Subcutaneous abdominal adipose tissue (tissue), 5 donors: Measurements from ENCODE around the gene NOMO2.
"Not testable (repeated sequence)": the region's sequence is repeated elsewhere in the genome, so short reads cannot be mapped to it uniquely, and the experiment has no call there.

Experiments used
- H3K27ac ChIP-seq: one replicate; pipeline ENCODE4 v1.7.0; 2013; ENCODE audit warnings: low read depth, mild to moderate bottlenecking, inconsistent platforms, low read length, moderate library complexity
- H3K27me3 ChIP-seq, 5 donors: one replicate each; pipeline ENCODE4 v1.7.0; 2013; ENCODE audit warnings: low read length in 5 of 5, inconsistent platforms in 1 of 5; ENCODE audit not compliant: control insufficient read depth in 5 of 5, insufficient read depth in 4 of 5
- H3K36me3 ChIP-seq, 5 donors: one replicate each; pipeline ENCODE4 v1.7.0; 2013; ENCODE audit warnings: low read length in 5 of 5; ENCODE audit not compliant: control insufficient read depth in 5 of 5, insufficient read depth in 5 of 5
- H3K4me1 ChIP-seq, 5 donors: one replicate each; pipeline ENCODE4 v1.7.0; 2013; ENCODE audit warnings: low read length in 5 of 5, mild to moderate bottlenecking in 3 of 5, moderate library complexity in 1 of 5; ENCODE audit not compliant: control insufficient read depth in 5 of 5, insufficient read depth in 5 of 5
- H3K4me3 ChIP-seq, 5 donors: one replicate each; pipeline ENCODE4 v1.7.0; 2013; ENCODE audit warnings: low read length in 5 of 5, low read depth in 1 of 5
- H3K9ac ChIP-seq, 5 donors: one replicate each; pipeline ENCODE4 v1.7.0; 2013; ENCODE audit warnings: low read length in 5 of 5, mild to moderate bottlenecking in 4 of 5, moderate library complexity in 3 of 5
- H3K9me3 ChIP-seq, 5 donors: one replicate each; pipeline ENCODE4 v1.7.0; 2013; ENCODE audit warnings: low read length in 5 of 5; ENCODE audit not compliant: control insufficient read depth in 5 of 5
- donor health status: healthy.
- donor health status: healthy.
- donor health status: healthy.
- donor health status: healthy.
- donor health status: healthy.

NOMO2 gene

GRCh38 chr16:18575945-18576344 lies 14.0 kb upstream of the NOMO2 start:
- H3K27me3 ChIP-seq, H3K36me3 ChIP-seq, H3K27ac ChIP-seq, H3K4me3 ChIP-seq, H3K4me1 ChIP-seq, H3K9ac ChIP-seq, H3K9me3 ChIP-seq: not testable (repeated sequence)

GRCh38 chr16:18575298-18575917 lies 13.5 kb upstream of the NOMO2 start:
- not testable (repeated sequence) for H3K9me3 ChIP-seq, H3K27me3 ChIP-seq, H3K4me1 ChIP-seq, H3K9ac ChIP-seq, H3K36me3 ChIP-seq, H3K4me3 ChIP-seq, H3K27ac ChIP-seq

GRCh38 chr16:18573887-18574286 lies 12.0 kb upstream of the NOMO2 start:
- not testable (repeated sequence) for H3K27me3 ChIP-seq, H3K4me1 ChIP-seq, H3K27ac ChIP-seq

GRCh38 chr16:18572973-18573372 lies 11.1 kb upstream of the NOMO2 start:
- not testable (repeated sequence) for H3K9ac ChIP-seq, H3K36me3 ChIP-seq, H3K9me3 ChIP-seq, H3K27ac ChIP-seq, H3K4me3 ChIP-seq, H3K27me3 ChIP-seq, H3K4me1 ChIP-seq

More at GRCh38 chr16:18573887-18574286, 12.0 kb upstream of the NOMO2 start:
- not testable (repeated sequence) for H3K9me3 ChIP-seq, H3K9ac ChIP-seq, H3K36me3 ChIP-seq, H3K4me3 ChIP-seq

GRCh38 chr16:18571307-18571850 lies 9.5 kb upstream of the NOMO2 start:
- not testable (repeated sequence) for H3K27me3 ChIP-seq, H3K9ac ChIP-seq, H3K36me3 ChIP-seq, H3K9me3 ChIP-seq, H3K27ac ChIP-seq, H3K4me1 ChIP-seq
- H3K4me3 ChIP-seq: peak overlapping the region in 3 of 5 donors; percentile 9 to 44 (median 44)

- not testable (repeated sequence) for H3K4me3 ChIP-seq, H3K27ac ChIP-seq, H3K9ac ChIP-seq, H3K4me1 ChIP-seq, H3K36me3 ChIP-seq, H3K27me3 ChIP-seq, H3K9me3 ChIP-seq
Measured at GRCh38 chr16:18570529-18571306, 8.8 kb upstream of the NOMO2 start.

GRCh38 chr16:18560416-18561220 lies 1.3 kb downstream of the NOMO2 start:
- not testable (repeated sequence) for H3K36me3 ChIP-seq, H3K27ac ChIP-seq, H3K4me1 ChIP-seq, H3K27me3 ChIP-seq, H3K9me3 ChIP-seq
- Histone ChIP-seq H3K4me3 (peak overlapping the region in 2 of 5 donors; percentile 44 to 51), H3K9ac (peak overlapping the region in 1 of 5 donors; percentile 11)

- not testable (repeated sequence) for H3K27ac ChIP-seq, H3K4me3 ChIP-seq, H3K9ac ChIP-seq, H3K9me3 ChIP-seq, H3K36me3 ChIP-seq, H3K27me3 ChIP-seq, H3K4me1 ChIP-seq
Measured at GRCh38 chr16:18553671-18554070, 8.2 kb downstream of the NOMO2 start.

- not testable (repeated sequence) for H3K9ac ChIP-seq, H3K4me3 ChIP-seq, H3K4me1 ChIP-seq, H3K9me3 ChIP-seq, H3K36me3 ChIP-seq, H3K27ac ChIP-seq, H3K27me3 ChIP-seq
Measured at GRCh38 chr16:18547382-18547781, 14.5 kb downstream of the NOMO2 start.

- not testable (repeated sequence) for H3K4me1 ChIP-seq, H3K4me3 ChIP-seq, H3K36me3 ChIP-seq, H3K9me3 ChIP-seq, H3K27me3 ChIP-seq, H3K27ac ChIP-seq, H3K9ac ChIP-seq
Measured at GRCh38 chr16:18546853-18547252, 15.0 kb downstream of the NOMO2 start.
